Right ventricle myocardium superior (tissue), 1 donor: ENCODE measurements around the gene NR5A2. TPM values are rescaled to one million over a fixed set of nuclear protein-coding genes. Genes with fewer than 3 reads are reported as not detected.

Source experiments
- ATAC-seq: fragments of 200-7000 bp; cut with Tn5 transposase; one replicate; pipeline ENCODE4 v1.9.1; 2020; ENCODE audit warnings: mild to moderate bottlenecking; ENCODE audit not compliant: poor library complexity
- DNase-seq: peaks from one replicate; pipeline ENCODE4 v3.0.0-alpha.2; 2020
- intact Hi-C: fragments of 100-400 bp; cut with DNase I; formaldehyde crosslinking; loops from one replicate; pipeline ENCODE4 v1.11.2; 2022
- total RNA-seq: library from RNA; stranded (reverse); fragmentation: NEBNext Ultra II Directional; extraction: Animal tissue kit (Norgen Biotek cat#: 25700); gene quantifications from one replicate; pipeline ENCODE4 v1.2.1, GENCODE V29; 2021
- donor health status: DM: no; HTN: yes; CAD: no; lungs with severe emphysema.

NR5A2 gene
- total RNA-seq, 1 donor from 2014 or later = 1.7 TPM

DNA sequence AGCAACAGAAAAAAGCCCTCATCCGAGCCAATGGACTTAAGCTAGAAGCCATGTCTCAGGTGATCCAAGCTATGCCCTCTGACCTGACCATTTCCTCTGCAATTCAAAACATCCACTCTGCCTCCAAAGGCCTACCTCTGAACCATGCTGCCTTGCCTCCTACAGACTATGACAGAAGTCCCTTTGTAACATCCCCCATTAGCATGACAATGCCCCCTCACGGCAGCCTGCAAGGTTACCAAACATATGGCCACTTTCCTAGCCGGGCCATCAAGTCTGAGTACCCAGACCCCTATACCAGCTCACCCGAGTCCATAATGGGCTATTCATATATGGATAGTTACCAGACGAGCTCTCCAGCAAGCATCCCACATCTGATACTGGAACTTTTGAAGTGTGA, 20.7 kb downstream of the NR5A2 start:
- no peak for DNase-seq
- intact Hi-C loops = no loop called here
- ATAC-seq = no peak

DNA sequence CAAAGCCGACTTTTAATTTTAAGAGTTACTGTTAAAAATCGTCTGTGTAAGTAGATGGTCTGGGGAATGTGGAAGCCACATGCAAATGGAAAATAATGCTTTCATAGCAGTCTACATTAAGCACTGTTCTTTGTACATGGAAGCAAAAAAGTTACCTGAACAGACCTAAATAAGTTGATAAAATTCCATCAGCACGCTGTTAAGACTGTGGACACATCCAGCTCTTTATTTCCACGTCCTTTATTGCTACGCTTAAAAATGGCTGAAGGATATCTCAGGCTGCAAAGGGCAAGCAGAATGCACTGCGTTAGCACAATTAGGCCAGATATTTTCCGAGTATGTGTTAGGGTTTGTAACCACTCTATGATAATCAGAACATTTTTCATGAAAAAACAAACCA, 22.3 kb downstream of the NR5A2 start:
- intact Hi-C loops = no loop called here
- ATAC-seq = no peak
- DNase-seq = no peak

DNA sequence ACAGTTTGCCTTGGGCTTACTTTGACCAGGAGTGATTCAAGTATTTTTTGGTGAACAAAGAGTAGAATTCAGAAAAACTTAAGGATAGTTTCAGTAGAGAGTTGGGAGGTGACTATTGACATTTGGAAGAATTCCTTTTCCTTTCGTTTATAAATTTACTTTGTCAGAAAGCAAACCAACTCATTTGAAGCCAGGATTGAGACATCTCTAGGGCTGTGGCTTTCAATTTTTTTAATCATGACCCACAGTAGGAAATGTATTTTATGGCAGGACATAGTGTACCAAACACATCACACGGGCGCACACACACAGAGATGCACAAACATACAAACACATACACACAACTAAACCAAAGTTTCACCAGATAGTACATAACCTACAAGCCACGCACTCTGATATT, 24.1 kb downstream of the NR5A2 start:
- DNase-seq (no peak), ATAC-seq (no peak)
- intact Hi-C loops = no loop called here

DNA sequence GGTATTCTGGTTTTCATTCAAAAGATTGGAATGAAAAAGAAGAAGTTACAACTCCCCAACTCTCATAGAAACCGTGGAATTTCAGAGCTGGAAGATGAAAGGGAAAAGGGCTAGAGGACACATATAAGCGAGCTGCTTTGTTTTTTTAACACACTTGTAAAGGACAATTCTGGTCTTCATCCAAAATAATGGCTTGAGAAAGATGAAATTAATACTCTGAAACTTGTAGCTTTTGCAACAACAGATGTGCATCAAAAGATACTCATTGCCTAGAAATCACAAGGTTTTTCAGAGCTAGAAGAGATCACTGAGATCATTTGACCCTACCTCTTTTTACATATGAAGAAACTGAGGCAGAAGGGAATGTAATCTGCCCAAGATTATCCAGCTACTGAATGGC, 25.6 kb downstream of the NR5A2 start:
- intact Hi-C loops = no loop called here
- DNase-seq (no peak), ATAC-seq (no peak)

DNA sequence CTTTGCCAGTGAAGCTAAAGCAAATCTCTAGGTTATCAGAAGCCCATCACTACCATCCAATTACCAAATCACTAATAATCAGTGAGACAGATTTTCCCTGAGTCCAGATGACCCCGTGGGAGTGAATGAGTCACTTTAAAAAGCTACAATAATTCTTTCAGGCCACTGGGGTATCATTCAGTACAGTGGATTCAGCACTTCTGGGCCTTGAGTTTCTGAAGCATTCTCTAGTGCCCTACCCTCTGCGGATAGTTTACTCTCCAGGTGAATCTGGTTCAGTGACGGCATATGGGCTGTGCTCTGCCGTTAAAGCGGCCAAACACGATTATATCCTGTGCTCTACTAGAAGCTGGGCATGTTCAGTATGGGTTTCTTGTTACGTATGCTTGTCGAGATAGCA, 26.1 kb downstream of the NR5A2 start:
- ATAC-seq = no peak
- intact Hi-C loops = no loop called here
- no peak for DNase-seq

DNA sequence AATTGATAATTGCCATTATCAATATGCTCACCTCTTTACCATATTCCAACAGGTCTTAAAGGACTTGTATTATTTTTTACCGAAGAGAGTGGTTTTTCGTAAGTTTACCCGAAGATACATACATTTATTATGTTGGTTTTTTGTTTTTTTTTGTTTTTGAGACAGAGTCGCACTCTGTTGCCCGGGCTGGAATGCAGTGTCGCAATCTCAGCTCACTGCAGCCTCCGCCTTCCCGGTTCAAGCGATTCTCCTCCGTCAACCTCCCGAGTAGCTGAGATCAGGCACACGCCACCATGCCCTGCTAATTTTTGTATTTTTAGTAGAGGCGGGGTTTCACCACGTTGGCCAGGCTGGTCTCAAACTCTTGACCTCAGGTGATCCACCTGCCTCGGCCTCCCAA, 30.8 kb downstream of the NR5A2 start:
- DNase-seq = no peak
- intact Hi-C loops = no loop called here

DNA sequence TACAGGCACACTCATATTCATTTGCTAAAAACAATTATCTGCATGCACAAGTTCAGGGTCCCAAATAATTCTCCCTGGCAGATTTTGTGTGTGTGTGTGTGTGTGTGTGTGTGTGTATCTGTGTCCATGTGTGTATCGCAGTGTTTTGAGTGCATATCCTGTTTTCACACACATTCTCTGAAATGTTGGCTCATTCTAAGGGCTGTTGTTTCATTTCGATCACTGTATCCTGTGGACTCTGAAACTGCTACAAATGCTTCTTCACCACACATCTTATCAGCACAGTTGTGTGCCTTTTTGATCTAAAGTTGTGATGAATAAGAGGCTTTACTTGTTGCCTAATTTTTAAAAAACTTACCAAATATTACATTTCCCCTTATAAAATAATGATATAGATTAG, 34.6 kb downstream of the NR5A2 start:
- no peak for ATAC-seq
- intact Hi-C loops = no loop called here
- DNase-seq = no peak

More for the DNA sequence above, 30.8 kb downstream of the NR5A2 start:
- ATAC-seq = no peak

DNA sequence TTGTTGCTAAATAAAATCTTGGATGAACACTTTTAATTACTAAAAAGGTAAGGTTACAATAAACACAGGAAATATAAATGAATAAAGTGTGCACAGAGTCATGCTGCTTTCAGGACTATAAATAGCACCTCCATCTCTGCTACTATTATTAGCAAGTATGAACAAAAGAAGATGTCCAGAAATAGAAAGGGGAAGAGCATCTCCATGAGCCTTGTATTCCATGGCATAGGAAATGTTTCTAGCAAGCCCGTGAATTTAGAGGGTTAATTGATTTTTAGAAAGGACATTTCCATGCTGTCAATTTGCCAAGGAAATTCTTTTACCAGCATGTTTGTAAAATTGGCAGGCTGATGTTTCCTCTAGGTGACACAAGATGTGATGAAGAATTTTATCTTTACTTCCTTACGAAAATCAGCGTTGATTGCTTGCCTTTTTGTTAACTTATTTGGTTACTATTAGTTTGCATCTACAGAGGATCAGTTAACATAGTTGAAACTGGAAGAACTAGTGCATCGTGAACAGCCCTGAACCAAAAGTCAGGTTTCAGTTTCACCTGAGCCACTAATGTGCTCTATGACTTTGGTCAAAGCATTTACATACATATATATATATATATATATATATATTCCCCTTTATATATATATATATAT, 45.3 kb downstream of the NR5A2 start:
- ATAC-seq (peak; percentile 57), DNase-seq (no peak)
- intact Hi-C loops = no loop called here

DNA sequence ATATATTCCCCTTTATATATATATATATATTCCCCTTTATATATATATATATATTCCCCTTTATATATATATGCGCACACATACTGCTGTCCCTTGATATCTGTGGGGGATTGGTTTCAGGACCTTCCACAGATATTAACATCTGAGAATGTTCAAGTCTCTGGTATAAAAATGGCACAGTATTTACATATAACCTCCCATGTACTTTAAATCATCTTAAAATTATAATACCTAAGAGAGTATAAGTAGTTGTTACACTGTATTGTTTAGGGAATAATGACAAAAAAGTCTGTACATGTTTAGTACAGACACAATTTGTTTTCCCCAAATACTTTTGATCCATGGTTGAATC, 45.8 kb downstream of the NR5A2 start:
- intact Hi-C loops = no loop called here
- DNase-seq (no peak), ATAC-seq (no peak)

DNA sequence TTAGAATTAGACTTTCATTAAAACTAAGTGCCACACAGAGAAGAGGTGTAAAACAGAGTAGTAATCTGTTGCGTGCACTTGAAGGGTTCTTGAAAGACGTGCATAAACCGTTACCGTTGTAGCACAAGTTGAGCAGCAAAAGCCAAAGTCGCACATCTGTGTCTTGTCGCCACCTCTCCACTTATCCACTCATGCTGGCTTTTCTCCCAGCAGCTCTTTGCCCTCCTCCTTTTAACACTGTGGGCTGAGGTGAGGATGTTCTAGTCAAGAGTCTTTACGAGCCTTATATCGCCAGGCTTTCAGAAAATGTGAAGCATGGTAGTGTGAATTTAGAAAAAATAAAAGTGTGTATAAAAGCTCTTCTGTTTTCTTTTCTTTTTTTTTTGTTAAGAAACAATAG, 48.0 kb downstream of the NR5A2 start:
- ATAC-seq (peak; percentile 90), DNase-seq (no peak)
- intact Hi-C loops = no loop called here

DNA sequence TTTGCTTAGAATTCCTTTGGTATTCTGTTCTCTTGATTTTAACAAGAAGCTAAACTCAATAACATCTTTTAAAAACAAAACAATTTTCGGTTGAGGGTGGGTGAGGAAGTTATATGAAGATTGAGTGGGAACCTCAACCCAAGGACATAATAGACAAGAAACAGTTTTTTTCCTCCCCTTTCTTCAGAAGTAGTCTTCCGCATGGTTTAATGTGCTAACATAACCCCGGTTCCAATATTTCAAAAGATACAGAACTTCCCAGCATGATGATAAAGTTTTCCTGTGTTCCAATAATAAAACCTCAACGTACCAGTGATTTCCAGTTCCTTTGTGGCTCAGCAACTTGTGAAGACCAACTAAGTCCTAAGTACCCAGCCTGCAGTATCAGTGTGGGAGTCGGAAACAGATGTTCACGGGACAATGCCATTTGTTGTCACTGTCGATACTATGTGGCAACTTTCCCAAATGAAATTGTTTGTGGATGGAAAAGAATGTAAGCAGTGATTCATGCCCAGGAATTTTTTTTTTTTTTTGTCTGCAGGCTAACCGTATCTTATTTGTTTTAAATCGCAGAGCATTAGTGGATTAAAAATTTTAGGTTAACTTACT, 48.5 kb downstream of the NR5A2 start:
- peak; percentile 82 for ATAC-seq
- intact Hi-C loops = no loop called here
- DNase-seq = no peak

DNA sequence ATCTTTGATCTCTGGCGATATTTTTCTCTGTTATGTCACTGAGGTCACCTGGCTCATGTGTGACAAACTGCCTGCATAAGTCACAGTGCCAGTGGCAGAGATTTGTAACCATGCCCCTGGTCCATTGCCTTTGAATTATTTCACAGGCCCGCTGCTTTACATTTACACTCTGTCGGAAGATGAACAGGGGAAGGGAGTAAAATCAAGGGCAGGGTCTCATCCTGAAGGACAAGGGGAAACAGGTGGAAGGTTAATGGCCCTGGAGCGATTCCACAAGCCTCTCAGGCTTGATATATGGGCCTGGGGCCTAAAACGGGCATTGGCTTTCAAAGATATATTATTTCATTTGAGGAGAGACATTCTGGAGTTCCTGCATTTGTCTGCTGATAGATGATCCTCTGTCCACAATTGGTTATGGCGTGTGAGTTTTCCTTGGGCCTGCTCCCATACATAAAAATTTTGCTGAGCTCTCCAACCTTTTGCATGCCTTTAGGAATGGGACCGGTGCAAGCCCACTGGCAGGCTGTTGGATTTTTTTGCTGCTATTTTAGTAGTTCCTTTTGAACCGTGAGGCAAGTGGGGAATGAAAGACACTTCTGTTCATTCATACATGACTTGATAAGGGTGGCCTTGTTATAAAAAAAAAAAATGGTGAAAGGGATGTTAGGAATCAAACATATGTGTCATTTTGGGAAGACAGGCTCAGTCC, 51.9 kb downstream of the NR5A2 start:
- intact Hi-C loops = no loop called here
- ATAC-seq = no peak
- DNase-seq = no peak

DNA sequence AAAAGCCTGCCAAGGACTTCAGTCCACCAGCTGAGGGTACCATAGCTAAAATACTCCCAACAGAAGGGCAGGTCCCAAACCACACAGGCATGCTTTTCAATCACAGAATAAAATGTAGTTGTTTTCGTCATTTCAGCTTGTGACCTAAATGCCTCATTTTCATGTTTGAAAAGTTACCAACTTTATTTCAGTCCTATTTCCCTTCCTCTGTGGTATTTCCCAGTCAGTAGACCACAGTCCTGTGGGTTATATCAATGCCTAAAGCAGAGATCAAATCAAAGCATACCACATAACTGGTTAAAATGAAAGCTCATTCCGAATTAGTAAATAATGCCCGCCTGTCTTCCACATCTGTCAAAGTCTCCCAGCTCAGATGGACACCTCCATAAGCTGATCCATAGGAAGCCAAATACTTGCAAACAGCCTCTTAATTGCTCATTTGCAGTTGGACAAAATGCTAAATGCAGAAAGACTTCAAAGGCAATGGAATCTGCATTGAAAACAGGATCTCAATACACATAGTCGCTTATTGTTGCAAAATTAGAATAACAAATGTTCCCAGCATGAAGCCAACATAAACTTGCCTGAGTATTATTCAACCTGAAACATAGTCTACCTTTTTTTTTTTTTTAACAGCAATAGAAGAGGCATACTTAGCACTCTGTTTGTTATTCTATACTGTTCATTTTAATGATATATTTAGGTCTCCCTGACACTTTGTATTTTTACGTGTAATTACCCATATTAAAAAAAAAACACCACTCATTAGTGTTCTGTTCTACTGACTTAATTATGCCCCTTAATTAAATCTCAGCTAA, 53.9 kb downstream of the NR5A2 start:
- no peak for DNase-seq
- ATAC-seq = no peak
- intact Hi-C loops = no loop called here

DNA sequence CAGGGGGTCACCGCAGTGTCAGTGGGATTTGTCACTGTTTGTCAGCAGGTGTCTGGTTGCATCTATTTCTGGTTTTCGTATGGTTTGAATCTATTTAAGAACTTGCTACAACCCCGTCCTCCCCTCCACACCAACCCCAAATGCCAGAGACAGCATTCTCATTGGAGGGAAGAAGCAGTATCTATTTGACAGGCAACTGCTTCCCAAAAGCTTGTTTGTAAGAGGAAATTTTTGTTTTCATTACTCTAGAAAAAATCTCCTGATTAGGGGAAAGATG, 54.4 kb downstream of the NR5A2 start:
- no peak for ATAC-seq
- intact Hi-C loops = no loop called here

DNA sequence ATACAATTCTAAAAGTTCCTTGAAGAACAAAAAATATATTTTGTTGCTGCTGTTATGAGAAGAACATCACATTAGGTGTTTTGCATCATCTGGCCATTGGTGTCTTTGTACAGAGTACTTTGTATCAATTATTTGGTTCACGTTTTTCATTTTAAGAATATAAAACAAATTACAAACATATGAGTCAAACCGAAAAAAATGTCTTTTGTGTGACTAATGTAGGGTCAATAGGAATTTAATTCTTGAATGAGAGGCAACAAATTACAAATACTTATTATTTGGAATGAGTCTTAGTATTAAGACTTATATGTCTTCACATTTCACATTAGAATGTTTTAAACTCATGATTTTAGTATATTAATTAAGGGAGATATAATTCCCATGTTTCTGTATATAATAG, 54.8 kb downstream of the NR5A2 start:
- DNase-seq (no peak), ATAC-seq (no peak)
- intact Hi-C loops = no loop called here

More for the DNA sequence above, 54.4 kb downstream of the NR5A2 start:
- no peak for DNase-seq

DNA sequence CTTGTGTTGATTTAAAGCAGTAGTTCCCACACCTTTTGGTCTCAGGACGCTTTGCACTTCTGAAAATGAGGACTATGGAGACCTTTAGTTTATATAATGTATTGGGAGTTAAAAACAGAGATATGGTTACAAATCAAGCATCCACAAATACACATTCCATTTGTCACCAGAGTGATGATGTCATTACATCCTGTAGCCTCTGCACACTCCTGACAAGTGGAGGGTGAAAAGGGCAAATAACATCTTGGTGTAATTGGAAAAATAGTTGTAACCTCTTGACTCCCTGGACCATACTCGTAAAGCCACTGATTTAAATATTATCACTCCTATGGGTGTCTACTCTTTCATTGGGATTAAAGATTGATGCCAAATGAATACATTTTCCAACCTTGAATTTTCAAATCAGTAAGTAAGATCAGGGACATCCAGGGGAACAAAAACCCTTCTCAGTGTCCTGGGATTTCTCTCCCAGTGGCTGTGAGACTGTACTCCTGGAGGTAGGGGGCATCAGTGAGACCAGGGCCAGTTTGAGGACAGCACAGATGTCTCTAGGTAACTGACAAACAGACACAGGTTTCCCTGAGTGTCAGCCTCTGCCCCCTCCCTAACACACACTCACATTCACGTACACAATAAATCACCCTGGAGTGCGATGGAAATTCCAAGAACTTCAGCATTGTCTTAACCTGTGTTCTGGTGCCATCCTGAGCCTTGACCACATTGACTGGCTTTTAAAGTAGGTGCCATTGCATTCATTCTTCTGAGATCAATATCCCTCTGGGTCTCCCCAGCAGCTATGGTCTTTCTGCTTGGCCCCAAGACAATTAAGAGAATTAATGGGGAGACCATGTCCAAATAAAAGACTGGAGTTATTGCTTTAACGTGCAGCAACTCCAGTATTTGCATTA, 63.0 kb downstream of the NR5A2 start:
- ATAC-seq (no peak), DNase-seq (no peak)
- intact Hi-C loops = no loop called here

DNA sequence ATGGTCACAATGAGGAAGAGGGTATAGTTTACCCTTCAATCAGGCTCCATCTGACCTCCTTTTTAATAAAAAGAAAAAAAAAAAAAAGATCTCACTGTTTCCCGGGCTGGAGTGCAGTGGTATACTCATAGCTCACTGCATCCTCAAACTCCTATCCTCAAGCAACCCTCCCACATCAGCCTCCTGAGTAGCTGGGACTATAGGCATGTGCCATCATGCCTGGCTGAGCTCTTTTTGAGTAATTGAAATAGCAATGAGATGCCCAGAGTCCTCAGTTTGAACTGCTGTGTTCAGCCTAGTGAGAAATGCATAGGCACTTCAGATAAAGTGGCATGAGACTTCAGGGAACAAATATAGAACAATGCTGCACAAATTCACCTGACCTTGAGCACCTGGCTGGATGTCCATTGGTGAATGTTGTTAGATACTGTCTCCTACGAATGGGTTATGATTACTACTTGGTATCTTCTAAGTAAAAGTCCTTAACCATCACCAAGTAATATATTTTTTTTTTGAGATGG, 67.6 kb downstream of the NR5A2 start:
- intact Hi-C loops = no loop called here
- DNase-seq (no peak), ATAC-seq (peak; percentile 65)

DNA sequence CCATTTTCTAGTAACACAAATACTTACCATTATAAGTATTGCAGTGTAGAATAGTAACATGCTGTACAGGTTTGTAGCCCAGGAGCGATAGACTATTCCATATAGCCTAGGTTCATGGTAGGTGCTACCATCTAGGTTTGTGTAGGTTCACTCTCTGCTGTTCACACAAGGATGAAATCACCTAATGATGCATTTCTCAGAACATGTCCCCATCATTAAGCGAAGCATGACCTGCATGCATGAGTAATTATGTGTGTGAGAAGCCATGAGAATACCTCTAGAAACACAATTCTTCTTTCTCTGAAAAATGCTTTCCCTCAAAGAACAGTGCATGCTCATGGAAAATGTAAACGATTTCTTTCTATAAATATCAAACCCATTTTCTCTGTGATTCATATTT, 69.3 kb downstream of the NR5A2 start:
- intact Hi-C loops = no loop called here
- ATAC-seq = no peak
- no peak for DNase-seq

DNA sequence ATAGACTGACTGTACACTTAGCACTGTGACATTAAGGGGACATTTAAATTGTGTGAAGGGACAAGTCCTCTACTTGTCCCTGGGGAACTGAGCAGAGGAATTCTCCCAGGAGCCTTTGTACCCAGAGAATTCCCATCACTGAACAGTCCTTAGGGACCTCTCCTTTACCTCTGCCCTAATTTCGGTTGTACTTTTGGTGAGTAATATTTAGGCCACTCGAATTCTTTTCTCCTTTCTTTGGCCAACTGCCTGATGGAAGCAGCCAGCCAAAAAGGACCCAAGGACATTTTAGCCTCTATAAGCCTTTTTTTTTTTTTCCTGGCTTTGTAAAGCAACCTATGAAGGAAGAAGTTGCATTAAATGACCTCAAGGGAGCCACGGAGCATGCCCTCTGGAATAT, 71.5 kb downstream of the NR5A2 start:
- DNase-seq (peak; percentile 45), ATAC-seq (peak; percentile 84)
- intact Hi-C loops = no loop called here
